ENCODE measurements around the gene SLC6A6.
"Not testable (repeated sequence)": the region's sequence is repeated elsewhere in the genome, so short reads cannot be mapped to it uniquely, and the experiment has no call there.

SLC6A6 gene

GRCh38 chr3:14514323-14514720 is 111.9 kb downstream of the SLC6A6 start:
- TF ChIP-seq CTCF (conservative IDR thresholded peaks at IDR 0.05; ENCODE audit: low read depth, low read length): no peak
- H3K4me3 ChIP-seq (ENCODE audit: low read length): no peak overlapping the region
- DNase-seq (ENCODE audit: low read depth): no peak

- DNase-seq (ENCODE audit: low read depth): not testable (repeated sequence)
Observed at GRCh38 chr3:14515526-14515925, 113.1 kb downstream of the SLC6A6 start.

GRCh38 chr3:14516738-14517345 is 114.4 kb downstream of the SLC6A6 start:
- no peak overlapping the region for H3K4me3 ChIP-seq (ENCODE audit: low read length)
- no peak for DNase-seq (ENCODE audit: low read depth)
- TF ChIP-seq CTCF (conservative IDR thresholded peaks at IDR 0.05; ENCODE audit: low read depth, low read length): no peak

More at GRCh38 chr3:14515526-14515925, 113.1 kb downstream of the SLC6A6 start:
- not testable (repeated sequence) for H3K4me3 ChIP-seq (ENCODE audit: low read length)

- H3K4me3 ChIP-seq (ENCODE audit: low read length): no peak overlapping the region
- DNase-seq (ENCODE audit: low read depth): no peak
- no peak for TF ChIP-seq CTCF (conservative IDR thresholded peaks at IDR 0.05; ENCODE audit: low read depth, low read length)
Observed at GRCh38 chr3:14517601-14518431, 115.4 kb downstream of the SLC6A6 start.

- no peak for DNase-seq (ENCODE audit: low read depth)
- no peak for TF ChIP-seq CTCF (conservative IDR thresholded peaks at IDR 0.05; ENCODE audit: low read depth, low read length)
- H3K4me3 ChIP-seq (ENCODE audit: low read length): no peak overlapping the region
Observed at GRCh38 chr3:14518432-14518802, 116.0 kb downstream of the SLC6A6 start.

- no peak for TF ChIP-seq CTCF (conservative IDR thresholded peaks at IDR 0.05; ENCODE audit: low read depth, low read length)
- no peak overlapping the region for H3K4me3 ChIP-seq (ENCODE audit: low read length)
- no peak for DNase-seq (ENCODE audit: low read depth)
Observed at GRCh38 chr3:14518893-14519292, 116.5 kb downstream of the SLC6A6 start.

GRCh38 chr3:14519406-14519805 is 117.0 kb downstream of the SLC6A6 start:
- no peak for TF ChIP-seq CTCF (conservative IDR thresholded peaks at IDR 0.05; ENCODE audit: low read depth, low read length)
- no peak for DNase-seq (ENCODE audit: low read depth)
- no peak overlapping the region for H3K4me3 ChIP-seq (ENCODE audit: low read length)

Data from retinal pigment epithelial cell (primary cell).